ENCODE data around the gene PRSS1.
"Not testable (repeated sequence)": the region's sequence is repeated elsewhere in the genome, so short reads cannot be mapped to it uniquely, and the experiment has no call there.

GRCh38 chr7:142768885-142769284, 19.6 kb downstream of the PRSS1 start:
- not testable (repeated sequence) for TF ChIP-seq CTCF (IDR thresholded peaks at IDR 0.05; ENCODE audit: insufficient read depth, low read length, poor library complexity, severe bottlenecking); EZH2phosphoT487 (conservative IDR thresholded peaks at IDR 0.05; ENCODE audit: low read length)

All from SU-DHL-6 (cell line).